Sigmoid colon (tissue), 7 donors: ENCODE results near the gene ZNF385C. TPM values are rescaled to one million over a fixed set of nuclear protein-coding genes. Genes with fewer than 3 reads are reported as not detected.

Experiments
- DNase-seq: peaks from one replicate; pipeline ENCODE4 v3.0.0-alpha.2; 2019
- H3K27ac ChIP-seq, 4 donors: fragments of 200-600 bp; sonication (generic); one replicate each; pipeline ENCODE4 v1.5.1; 2016 to 2019; ENCODE audit warnings: mild to moderate bottlenecking in 1 of 4
- H3K27me3 ChIP-seq, 3 donors: fragments of 200-600 bp; sonication (generic); one replicate each; pipeline ENCODE4 v1.5.1; 2019; ENCODE audit warnings: mild to moderate bottlenecking in 1 of 3
- H3K36me3 ChIP-seq, 4 donors: fragments of 200-600 bp; sonication (generic); one replicate each; pipeline ENCODE4 v1.5.1; 2016 to 2019
- H3K4me1 ChIP-seq, 4 donors: fragments of 200-600 bp; sonication (generic); one replicate each; pipeline ENCODE4 v1.5.1; 2017 to 2019
- H3K4me3 ChIP-seq, 4 donors: fragments of 200-600 bp; sonication (generic); one replicate each; pipeline ENCODE4 v1.5.1; 2017 to 2019; ENCODE audit warnings: mild to moderate bottlenecking in 2 of 4, moderate library complexity in 1 of 4
- H3K9me3 ChIP-seq, 4 donors: fragments of 200-600 bp in 3 of 4; sonication (generic) in 3 of 4; one replicate each; pipeline versions ENCODE4 v1.5.1 to v1.6.1; 2013 to 2019
- EP300 ChIP-seq, 4 donors: sonication (generic); formaldehyde crosslinking; IDR thresholded peaks; one replicate each; pipeline ENCODE4 v1.6.1; 2017; ENCODE audit warnings: antibody characterized with exemption in 4 of 4
- POLR2A ChIP-seq, 2 donors: fragments of 450-650 bp; IDR thresholded peaks; one replicate each; pipeline ENCODE4 v1.6.1; 2016; ENCODE audit warnings: antibody characterized with exemption in 2 of 2, mild to moderate bottlenecking in 2 of 2, moderate library complexity in 2 of 2
- POLR2AphosphoS5 ChIP-seq, 4 donors: sonication (generic); formaldehyde crosslinking; IDR thresholded peaks; one replicate each; pipeline ENCODE4 v1.6.1; 2017; ENCODE audit warnings: antibody characterized with exemption in 4 of 4
- WGBS, 2 donors: extraction: QIAGEN DNeasy Blood & Tissue Kit; methylation state at CpG; one replicate each; pipeline ENCODE4 v1.1.7; 2013; 5-methylcytosine and 5-hydroxymethylcytosine counted together
- intact Hi-C: fragments of 100-400 bp; cut with DNase I; formaldehyde crosslinking; loops from one replicate; pipeline ENCODE4 v1.15.1; 2023
- polyA plus RNA-seq, 3 donors: library from polyadenylated mRNA; stranded (reverse); fragments of 200-250 nt; gene quantifications; one replicate each; pipeline ENCODE4 v1.2.3, GENCODE V29; 2013
- total RNA-seq, 4 donors: library from RNA; depleted of rRNA; stranded (reverse); fragments of >200 nt; gene quantifications; one replicate each; pipeline ENCODE4 v1.1.0, GENCODE V29; 2016
- TF ChIP-seq, protein P1 (sequence below), 4 experiments: fragments of 450-650 bp in 3 of 4; fragments of 200-600 bp in 1 of 4; IDR thresholded peaks; one replicate each; pipeline ENCODE4 v1.5.1; 2016 to 2019; ENCODE audit warnings: antibody characterized with exemption in 4 of 4, mild to moderate bottlenecking in 3 of 4, moderate library complexity in 2 of 4
- donor health status: healthy with polysubstance abuse.
- donor health status: Bipolar disorder and iron deficiency.
- donor health status: healthy.

Gene ZNF385C
- total and polyA plus RNA-seq, 7 donors = 0.33 to 0.60 (median 0.42) TPM; not detected in 4

DNA sequence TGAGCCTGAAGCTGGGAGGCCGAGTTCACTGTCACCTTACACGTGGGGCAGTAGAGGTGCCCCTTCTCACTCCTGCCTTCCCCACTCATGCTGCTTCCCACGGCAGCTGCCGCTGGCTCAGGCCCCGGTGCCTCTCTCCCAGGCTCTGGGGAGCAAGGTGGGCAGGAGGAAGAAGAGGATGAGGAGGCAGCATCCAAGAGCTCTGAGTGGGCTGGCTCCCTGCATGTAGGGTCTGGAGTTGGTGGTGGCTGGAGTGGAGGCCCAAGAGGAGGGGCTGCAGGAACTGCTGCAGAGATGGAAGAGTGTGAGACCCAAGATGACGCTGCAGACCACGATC lies 69.5 kb downstream of the ZNF385C start:
- no peak for DNase-seq
- intact Hi-C loops = loop anchor here (5.0 kb wide), 1 partner anchor 39 kb away; no protein-coding TSS in a partner anchor
- H3K4me1 ChIP-seq = peaks cover 0 to 13% (median 5%) of the 10 kb centered on the region in 4 donors
- 81 to 89% methylated on average over 7 of the region's 7 CpGs for WGBS, 2 donors
- no peak overlapping the region for H3K27ac ChIP-seq
- peaks cover 5 to 8% (median 6%) of the 10 kb centered on the region in 4 donors for H3K36me3 ChIP-seq
- H3K27me3 ChIP-seq = peaks cover 0 to 36% (median 19%) of the 10 kb centered on the region in 3 donors
- no peaks in the 10 kb centered on the region for H3K9me3 ChIP-seq
- no peak for TF ChIP-seq POLR2A (IDR thresholded peaks at IDR 0.05)
- TF ChIP-seq, protein P1, sequence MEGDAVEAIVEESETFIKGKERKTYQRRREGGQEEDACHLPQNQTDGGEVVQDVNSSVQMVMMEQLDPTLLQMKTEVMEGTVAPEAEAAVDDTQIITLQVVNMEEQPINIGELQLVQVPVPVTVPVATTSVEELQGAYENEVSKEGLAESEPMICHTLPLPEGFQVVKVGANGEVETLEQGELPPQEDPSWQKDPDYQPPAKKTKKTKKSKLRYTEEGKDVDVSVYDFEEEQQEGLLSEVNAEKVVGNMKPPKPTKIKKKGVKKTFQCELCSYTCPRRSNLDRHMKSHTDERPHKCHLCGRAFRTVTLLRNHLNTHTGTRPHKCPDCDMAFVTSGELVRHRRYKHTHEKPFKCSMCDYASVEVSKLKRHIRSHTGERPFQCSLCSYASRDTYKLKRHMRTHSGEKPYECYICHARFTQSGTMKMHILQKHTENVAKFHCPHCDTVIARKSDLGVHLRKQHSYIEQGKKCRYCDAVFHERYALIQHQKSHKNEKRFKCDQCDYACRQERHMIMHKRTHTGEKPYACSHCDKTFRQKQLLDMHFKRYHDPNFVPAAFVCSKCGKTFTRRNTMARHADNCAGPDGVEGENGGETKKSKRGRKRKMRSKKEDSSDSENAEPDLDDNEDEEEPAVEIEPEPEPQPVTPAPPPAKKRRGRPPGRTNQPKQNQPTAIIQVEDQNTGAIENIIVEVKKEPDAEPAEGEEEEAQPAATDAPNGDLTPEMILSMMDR (IDR thresholded peaks at IDR 0.05) = no peak
- no peak for TF ChIP-seq POLR2AphosphoS5 (IDR thresholded peaks at IDR 0.05)
- TF ChIP-seq EP300 (IDR thresholded peaks at IDR 0.05) = no peak
- no peak overlapping the region for H3K4me3 ChIP-seq

DNA sequence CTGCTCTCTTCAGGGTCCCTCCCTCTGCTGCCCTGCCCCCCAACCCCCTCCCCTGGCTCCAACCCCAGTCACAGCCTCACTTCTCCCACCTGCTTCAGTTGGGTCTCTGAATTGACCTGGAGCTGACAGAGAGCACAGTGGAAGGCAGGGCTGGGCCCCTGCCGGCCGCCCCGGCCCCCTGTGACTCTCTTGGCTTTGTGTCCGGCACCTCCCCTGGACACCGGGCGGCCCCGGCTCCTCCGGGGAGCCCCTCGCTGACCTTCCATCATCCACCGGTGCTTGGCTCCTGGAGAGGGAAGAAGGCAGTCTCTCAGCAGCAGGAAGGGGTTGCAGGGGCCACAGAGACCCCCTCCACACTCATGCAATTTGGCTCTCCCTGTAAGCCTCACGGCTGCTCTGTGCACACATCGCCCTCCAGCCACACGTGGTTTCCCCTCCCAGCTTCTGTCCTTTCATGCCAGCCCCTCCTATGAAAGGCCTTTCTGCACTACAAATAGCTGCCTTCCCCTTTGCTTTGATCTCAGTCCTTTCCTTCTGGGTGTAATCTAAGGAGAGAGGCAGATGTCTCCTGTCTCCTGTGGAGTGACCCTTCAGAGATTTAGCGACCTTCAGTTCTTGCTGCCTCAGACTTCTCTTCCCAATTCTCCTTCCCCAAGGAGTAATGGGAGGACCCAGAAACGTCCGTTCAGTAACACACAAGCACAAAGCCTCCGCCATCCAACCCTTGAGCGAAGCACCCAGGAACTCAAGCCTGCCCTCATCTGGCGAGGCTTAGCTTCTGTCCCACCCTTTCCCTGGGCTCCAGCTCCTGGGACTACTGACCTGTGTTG lies 70.1 kb downstream of the ZNF385C start:
- intact Hi-C loops = loop anchor here (5.0 kb wide), 1 partner anchor 39 kb away; no protein-coding TSS in a partner anchor
- H3K4me1 ChIP-seq = peaks cover 0 to 13% (median 5%) of the 10 kb centered on the region in 4 donors
- TF ChIP-seq, protein P1 (IDR thresholded peaks at IDR 0.05) = no peak
- no peak for TF ChIP-seq POLR2AphosphoS5 (IDR thresholded peaks at IDR 0.05)
- TF ChIP-seq POLR2A (IDR thresholded peaks at IDR 0.05) = no peak
- no peak for TF ChIP-seq EP300 (IDR thresholded peaks at IDR 0.05)
- no peak overlapping the region for H3K27ac ChIP-seq
- no peaks in the 10 kb centered on the region for H3K9me3 ChIP-seq
- H3K36me3 ChIP-seq = peaks cover 10 to 14% (median 11%) of the 10 kb centered on the region in 4 donors
- no peak for DNase-seq
- 77 to 79% methylated on average over 19 of the region's 19 CpGs for WGBS, 2 donors
- H3K27me3 ChIP-seq = peaks cover 0 to 36% (median 19%) of the 10 kb centered on the region in 3 donors
- no peak overlapping the region for H3K4me3 ChIP-seq

DNA sequence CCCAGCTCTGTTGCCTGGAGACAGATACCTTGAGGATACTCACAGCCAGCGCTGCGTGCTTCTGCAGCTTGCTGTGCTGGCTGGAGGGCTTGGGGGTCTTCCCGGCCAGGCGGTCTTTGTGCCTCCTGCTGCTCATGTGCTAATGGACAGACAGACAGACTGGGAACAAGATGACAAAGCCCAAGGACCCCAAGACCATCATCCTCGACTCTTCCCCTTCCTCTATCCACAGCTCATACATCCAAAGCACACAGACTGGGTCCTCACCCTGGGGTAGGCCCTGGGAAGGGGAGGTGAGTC lies 70.7 kb downstream of the ZNF385C start:
- intact Hi-C loops = loop anchor here (5.0 kb wide), 1 partner anchor 40 kb away; no protein-coding TSS in a partner anchor
- TF ChIP-seq EP300 (IDR thresholded peaks at IDR 0.05) = no peak
- TF ChIP-seq POLR2AphosphoS5 (IDR thresholded peaks at IDR 0.05) = no peak
- no peak for TF ChIP-seq POLR2A (IDR thresholded peaks at IDR 0.05)
- TF ChIP-seq, protein P1 (IDR thresholded peaks at IDR 0.05) = no peak
- peaks cover 10 to 20% (median 16%) of the 10 kb centered on the region in 4 donors for H3K36me3 ChIP-seq
- no peaks in the 10 kb centered on the region for H3K9me3 ChIP-seq
- 80 to 92% methylated on average over 5 of the region's 5 CpGs for WGBS, 2 donors
- no peak for DNase-seq
- peaks cover 0 to 13% (median 5%) of the 10 kb centered on the region in 4 donors for H3K4me1 ChIP-seq
- no peak overlapping the region for H3K27ac ChIP-seq
- peaks cover 0 to 36% (median 19%) of the 10 kb centered on the region in 3 donors for H3K27me3 ChIP-seq
- no peak overlapping the region for H3K4me3 ChIP-seq

DNA sequence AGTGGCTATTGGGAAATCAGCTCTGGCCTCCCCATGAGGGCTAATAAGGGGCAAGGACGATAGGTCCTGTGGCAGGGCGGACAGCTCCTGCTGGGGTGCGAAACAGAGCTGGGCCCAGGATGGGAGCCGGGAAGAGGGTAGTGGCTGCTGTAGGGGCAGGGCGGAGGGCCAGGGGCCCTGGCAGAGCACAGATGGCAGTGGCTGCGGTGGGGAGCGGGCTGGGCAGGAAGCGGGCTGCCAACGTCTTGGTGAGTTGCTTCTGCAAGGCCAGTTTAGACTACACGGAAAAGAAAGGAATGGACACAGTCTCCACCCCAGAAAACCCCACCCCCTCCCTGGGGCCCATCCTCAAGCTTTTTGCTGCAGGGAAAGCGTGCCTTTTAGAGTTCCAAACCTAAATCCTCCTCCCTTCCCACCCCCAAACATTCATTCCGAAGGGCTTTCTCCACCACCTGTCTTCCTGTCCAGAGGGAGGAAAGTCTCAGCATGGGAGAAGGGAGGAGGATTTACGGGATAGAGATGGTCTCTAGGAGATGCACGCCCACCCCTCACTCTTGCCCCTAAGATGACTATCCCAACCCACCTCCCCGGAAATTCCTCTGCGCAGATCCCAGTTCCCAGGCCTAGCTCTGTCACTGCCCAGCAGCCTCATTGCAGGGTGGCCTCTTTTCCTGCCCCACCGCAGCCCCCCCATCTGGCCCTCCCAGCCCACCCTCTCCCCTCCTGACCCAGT lies 71.2 kb downstream of the ZNF385C start:
- Histone ChIP-seq H3K27me3 (peaks cover 0 to 36% (median 19%) of the 10 kb centered on the region in 3 donors), H3K4me3 (no peak overlapping the region), H3K9me3 (no peaks in the 10 kb centered on the region), H3K27ac (no peak overlapping the region), H3K4me1 (peaks cover 0 to 13% (median 6%) of the 10 kb centered on the region in 4 donors), H3K36me3 (peaks cover 13 to 26% (median 21%) of the 10 kb centered on the region in 4 donors)
- TF ChIP-seq POLR2AphosphoS5 (IDR thresholded peaks at IDR 0.05) (no peak), POLR2A (IDR thresholded peaks at IDR 0.05) (no peak), EP300 (IDR thresholded peaks at IDR 0.05) (no peak)
- TF ChIP-seq, protein P1 (IDR thresholded peaks at IDR 0.05) = no peak
- 53 to 73% methylated on average over 17 of the region's 17 CpGs for WGBS, 2 donors
- intact Hi-C loops = loop anchor here (5.0 kb wide), 1 partner anchor 40 kb away; no protein-coding TSS in a partner anchor
- DNase-seq = no peak
